Skeletal muscle cell (primary cell): ENCODE results near the gene DSC2.
"Not testable (repeated sequence)": the region's sequence is repeated elsewhere in the genome, so short reads cannot be mapped to it uniquely, and the experiment has no call there.

Source experiments
- DNase-seq: peaks from one replicate; pipeline ENCODE4 v3.0.0-alpha.2; 2010; ENCODE audit warnings: low read depth
- H3K4me3 ChIP-seq: 2 replicates; pipeline ENCODE4 v1.5.1; 2011; ENCODE audit warnings: low read depth, mild to moderate bottlenecking, control low read depth, low read length, moderate library complexity

Gene DSC2

DNA sequence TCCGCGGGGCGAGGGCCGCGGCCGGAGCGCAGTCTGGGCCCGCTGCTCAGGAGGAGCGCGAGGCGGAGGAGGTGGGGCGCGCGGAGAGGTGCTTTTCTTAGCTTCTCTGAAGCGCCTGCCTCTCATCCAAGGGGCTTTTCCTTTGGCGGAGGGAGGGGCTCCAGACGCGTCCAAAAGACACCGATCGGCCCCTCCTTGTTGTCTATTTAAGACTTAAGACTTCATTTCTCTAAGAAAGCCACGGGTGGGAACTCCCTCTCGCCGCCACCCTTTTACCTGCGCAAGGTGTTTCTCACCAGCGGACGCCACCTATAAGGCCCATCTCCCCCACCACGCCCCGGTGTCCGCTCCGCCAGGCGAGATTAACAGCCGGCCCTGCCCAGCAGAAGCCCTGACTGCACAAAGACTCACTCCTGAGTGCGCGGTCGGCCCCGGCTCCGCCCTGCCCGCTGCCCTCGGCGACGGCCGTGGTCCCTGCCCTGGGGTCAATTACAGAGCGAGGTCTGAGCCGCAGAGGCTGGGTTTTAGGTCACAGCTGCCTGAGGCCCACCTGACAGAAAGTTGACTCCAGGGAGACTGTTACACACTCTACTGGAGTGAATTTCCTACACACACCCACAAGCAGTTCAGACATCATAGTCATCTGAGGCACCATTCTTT lies at the start of gene DSC2:
Gene DSC2, minus strand, starts transcription at position 397 of the 660 bp plus-strand sequence. CDS start 450 bp downstream, outside the sequence.
- DNase-seq: no peak
- peak within 1 kb of the TSS; percentile 42 for H3K4me3 ChIP-seq

DNA sequence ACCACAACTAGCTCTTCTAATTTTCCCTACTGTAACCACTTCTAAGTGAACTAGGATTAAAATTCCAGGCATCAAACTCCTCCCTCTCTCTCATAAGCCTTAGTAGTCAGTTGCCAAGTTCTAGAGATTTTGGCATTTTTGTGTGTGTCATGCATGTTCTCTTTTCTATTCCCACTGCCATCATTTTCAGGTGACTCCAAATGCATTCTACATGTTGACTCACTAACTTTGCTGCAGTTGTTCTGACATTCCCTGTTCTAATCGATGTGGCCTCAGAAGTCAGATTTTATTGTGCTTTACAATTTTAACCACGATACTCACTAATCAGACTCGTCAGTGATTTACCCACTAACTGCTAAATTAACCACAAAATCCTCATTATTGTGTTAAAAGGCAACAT lies 47.1 kb upstream of the DSC2 start:
- no peak for DNase-seq

DNA sequence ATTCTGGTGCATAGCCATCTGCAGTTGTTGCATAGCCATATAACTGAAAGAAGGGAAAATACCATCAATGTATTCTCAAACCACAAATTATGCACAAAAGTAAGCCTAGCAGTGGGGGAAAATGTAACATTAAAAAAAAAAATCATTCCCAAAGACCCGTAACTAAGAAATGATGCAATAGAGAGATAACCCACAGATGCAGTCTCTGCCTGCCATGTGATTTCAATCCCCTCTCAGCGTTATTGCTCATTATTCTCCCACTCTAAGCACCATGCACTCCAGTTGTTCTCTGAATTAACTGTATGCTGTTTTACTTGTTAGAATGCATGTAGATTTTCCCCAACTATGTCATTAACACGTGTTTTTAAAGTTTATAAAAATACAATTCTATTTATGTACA lies 46.4 kb upstream of the DSC2 start:
- no peak overlapping the region for H3K4me3 ChIP-seq
- no peak for DNase-seq

More for the DNA sequence above, 47.1 kb upstream of the DSC2 start:
- no peak overlapping the region for H3K4me3 ChIP-seq

DNA sequence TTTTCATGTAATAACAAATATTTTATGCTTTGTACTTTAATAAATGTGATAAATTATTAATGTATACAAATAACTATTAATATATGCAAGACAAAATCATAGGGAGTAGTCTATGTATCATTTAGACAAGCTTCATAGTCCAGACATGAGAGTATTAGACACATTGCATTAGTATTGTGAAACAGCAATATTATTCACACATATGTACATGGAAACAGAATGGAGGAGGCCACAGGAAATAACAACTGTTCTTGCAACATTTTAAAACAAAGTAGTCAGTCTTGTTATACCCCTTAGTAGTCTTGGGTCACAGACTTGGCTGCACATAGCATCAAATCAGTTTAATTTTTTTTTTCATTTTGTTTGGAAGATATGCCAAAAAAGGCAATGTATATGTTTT lies 44.6 kb upstream of the DSC2 start:
- DNase-seq: no peak
- H3K4me3 ChIP-seq: no peak overlapping the region

DNA sequence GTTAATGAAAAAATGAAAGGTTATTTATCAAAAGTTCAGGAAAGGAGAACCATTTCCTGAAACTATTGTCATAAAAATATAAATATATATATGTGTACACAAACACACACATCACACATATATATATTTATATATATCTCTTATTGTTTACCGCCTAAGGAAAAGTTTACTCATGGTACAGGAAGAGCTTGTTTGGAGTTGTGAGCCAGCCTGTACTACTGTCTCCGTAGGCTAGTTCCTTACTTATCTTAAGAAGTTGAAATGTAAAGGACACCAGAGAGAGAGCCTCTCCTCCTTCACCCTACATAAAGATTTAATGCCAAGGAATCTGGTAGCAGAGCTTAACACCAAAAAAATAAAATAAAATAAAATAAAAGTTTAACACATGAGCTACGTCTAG lies 40.8 kb upstream of the DSC2 start:
- no peak overlapping the region for H3K4me3 ChIP-seq
- DNase-seq: no peak

DNA sequence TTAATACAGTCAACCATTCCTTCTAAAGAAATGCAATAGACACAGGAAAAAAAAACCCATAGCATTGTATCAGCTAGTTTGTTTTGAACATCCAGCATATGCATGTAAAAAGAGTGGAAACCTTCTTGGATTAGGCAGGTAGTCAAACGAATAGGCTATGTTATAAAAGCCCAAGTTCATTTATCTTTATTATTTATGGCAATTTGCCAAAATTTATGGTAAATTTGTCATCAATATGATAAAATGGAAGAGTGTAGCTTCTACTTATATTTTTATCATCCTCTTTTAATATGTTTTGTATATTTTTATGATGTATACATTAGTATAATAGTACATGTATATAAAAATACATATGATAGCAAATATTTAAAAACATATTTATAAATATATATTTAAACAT lies 36.5 kb upstream of the DSC2 start:
- no peak for DNase-seq

DNA sequence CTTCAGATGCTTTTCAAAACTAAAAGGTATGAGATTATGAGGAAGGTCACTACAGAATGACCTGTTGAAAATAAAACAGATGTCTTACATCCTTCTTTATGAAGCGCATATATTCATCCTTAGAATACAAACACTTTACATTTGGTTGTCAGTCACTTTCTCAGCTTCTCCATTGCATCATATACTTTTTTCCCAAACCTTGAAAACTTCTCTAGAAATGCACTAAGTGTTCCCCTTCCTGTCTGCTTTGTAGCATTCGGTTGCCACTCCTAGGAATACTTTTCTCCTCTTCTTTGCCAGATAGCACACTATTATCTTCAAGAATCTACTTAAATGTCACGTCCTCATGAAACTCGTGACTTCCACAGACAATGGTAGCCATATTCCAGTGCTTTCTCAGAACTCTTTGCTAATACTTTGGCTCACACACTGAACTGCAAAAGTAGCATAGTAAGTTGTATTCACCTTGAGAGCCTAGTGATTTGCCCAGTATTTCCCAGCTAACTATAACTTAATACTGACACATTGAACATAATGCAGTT lies 32.8 kb upstream of the DSC2 start:
- H3K4me3 ChIP-seq: no peak overlapping the region
- no peak for DNase-seq

More for the DNA sequence above, 36.5 kb upstream of the DSC2 start:
- no peak overlapping the region for H3K4me3 ChIP-seq

DNA sequence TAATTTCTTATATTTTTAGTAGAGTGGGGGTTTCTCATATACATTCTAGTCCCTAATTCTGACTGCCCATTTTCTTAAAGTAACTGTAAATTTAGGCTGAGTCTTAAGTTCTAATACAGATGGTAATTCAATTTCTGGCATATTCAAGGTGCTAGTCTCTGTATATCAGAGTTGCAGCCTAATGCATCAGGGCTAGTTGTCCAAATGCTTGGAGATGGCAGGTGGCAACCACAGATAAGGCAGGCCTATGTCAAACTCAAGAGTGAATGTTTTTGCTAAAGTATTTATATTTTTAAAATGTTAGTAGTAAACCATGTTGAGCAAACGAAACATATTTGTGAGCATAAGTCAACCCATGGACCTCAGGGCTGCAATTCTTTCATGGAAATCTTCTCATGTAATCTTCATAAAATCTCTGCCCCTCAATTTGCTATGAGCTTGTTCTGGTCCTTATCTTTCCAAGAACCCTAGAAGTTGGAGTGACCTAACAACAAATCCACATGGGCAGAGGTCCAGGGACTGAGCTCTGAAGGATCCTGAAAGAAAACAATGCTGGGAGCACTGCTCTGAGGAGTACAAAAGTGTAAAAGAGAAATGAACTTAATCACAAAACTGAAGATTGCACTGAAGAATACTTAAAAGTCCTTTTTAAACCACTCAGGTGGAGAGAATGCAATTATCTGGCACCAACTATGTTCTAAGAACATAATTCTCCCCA lies 27.3 kb upstream of the DSC2 start:
- no peak overlapping the region for H3K4me3 ChIP-seq
- no peak for DNase-seq

DNA sequence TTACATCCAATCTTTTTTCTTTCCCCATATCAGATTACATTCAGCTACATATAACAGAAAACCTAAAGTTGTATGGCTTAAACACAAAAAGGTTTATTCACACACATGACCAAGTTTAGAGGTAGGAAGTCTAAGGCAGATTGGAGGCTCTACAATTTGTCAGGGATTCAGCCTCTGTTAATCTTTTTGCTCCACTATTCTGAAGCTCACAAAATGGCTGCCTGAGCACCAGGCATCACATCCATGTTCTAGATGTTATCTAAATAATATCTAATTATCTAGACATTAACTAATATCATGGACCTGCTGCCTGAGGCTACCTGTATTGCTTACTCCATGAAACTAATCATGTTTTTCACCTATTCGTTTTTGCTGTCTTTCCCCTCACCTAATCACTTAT lies 23.7 kb upstream of the DSC2 start:
- DNase-seq: no peak
- H3K4me3 ChIP-seq: no peak overlapping the region

DNA sequence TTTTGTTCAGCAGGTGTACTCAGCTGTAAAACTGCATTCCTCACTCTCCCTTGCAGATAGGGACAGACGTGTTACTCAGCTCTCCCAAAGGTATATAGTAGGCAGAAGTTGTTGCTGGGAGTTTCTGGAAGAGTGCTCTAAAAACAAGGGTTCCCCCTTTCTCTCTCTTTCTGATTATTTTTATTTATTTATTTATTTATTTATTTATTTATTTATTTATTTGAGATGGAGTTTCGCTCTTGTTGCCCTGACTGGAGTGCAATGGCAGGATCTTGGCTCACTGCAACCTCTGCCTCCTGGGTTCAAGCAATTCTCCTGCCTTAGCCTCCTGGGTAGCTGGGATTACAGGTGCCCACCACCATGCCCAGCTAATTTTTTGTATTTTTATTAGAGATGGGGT lies 20.9 kb upstream of the DSC2 start:
- not testable (repeated sequence) for DNase-seq, H3K4me3 ChIP-seq

DNA sequence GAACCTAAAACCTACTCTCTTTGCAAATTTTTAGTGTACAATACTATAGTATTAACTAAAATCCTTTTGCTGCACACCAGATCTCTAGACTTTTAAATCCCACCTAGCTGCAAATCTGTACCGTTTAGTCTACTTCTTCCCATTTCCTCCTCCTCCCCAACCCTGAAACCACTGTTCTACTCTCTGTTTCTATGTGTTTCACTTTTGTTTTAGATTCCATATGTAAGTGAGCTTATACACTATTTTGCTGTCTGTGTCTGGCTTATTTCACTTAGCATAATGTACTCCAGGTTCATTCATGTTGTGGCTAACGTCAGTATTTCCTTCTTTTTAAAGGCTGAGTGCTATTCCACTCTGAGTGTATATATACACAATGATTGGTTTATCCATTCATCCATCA lies 18.4 kb upstream of the DSC2 start:
- DNase-seq: no peak
- H3K4me3 ChIP-seq: no peak overlapping the region

DNA sequence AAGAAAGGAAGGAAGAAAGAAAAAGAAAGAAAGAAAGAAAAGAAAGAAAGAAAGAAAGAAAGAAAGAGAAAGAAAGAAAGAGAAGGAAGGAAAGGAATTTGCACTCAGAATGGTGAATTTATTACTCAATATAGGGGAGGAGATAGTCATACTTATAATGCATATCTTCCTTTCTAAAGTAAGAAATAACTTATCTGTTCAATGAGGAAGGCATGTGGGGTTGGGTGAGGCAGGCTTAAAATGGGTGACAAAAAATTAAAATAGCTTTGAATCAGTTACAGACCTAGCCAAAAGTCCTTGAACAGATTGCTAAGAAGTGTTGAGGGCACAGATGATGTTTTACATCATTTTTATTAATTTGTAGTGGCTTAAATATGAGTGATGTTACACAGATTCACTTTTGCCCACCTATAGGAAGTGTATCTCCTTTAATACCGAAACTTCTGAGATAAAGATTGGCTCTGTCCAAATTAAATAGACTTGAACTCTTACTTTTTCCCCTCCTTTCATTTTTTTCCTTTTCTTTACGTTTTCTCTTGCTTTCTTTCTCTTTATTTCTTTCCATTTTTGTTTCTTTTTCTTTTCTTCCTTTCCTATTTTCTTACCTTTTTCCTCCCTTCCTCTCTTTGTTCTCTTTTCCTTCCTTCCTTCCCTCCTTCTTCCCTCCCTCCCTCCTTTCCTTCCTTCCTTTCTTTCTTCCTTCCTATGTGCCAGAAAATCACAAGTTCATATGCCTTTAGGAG lies 14.8 kb upstream of the DSC2 start:
- no peak overlapping the region for H3K4me3 ChIP-seq
- no peak for DNase-seq

DNA sequence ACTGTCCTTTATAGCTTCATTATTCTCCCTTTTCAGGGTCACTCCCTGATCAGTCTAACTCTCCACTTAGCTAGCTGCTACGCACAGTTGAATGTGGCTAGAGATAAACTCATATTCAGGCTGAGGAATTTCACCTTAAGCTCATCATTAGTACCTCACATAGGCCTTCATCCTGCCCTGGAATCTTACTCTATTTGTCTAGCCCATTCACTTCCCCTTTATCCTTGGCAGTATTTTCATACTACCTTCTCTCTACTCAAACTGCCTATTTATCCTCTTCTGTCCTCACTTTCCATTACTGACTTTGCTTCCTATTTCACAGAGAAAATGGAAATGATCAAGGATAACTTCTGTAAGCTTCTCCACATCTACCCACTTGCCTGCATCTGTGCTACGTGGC lies 10.6 kb upstream of the DSC2 start:
- DNase-seq: no peak
- no peak overlapping the region for H3K4me3 ChIP-seq

DNA sequence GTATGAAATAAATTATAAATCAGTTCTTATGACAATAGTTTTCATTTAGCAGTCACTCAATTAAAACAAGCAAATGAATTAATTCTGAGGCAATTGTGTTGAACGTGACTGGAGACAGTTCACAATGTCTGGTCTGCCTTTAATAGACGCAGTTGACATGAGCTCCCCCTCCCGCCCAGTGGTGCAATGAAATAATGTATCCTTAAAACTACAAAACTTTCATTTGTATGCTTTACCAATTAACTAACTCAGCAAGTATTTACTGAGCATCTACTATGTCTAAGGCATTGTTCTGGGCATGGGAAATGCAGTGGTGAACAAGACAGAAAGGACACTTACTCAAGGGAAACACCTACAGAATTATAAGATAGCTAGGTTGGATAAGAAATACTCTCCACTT lies 3.5 kb upstream of the DSC2 start:
- no peak for DNase-seq
- H3K4me3 ChIP-seq: no peak overlapping the region

DNA sequence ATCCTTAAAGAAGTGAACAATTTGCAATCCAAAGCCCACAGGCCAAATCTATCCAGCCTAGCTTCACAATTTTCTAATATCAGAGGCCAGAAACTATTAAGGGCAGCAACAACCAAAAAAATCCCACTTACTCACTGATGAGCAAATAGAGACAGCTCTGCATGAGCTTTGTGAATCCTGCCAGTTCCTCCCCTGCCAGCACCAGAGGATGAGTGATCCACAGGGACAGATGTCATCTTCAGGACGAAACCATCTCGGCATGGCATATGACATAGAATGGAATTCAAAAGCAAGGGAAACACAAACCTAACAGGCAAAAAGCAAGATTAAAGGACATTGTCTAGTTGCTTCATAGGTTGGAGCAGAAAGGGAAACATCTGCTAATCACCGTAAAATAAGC lies 2.2 kb upstream of the DSC2 start:
- no peak overlapping the region for H3K4me3 ChIP-seq
- no peak for DNase-seq

DNA sequence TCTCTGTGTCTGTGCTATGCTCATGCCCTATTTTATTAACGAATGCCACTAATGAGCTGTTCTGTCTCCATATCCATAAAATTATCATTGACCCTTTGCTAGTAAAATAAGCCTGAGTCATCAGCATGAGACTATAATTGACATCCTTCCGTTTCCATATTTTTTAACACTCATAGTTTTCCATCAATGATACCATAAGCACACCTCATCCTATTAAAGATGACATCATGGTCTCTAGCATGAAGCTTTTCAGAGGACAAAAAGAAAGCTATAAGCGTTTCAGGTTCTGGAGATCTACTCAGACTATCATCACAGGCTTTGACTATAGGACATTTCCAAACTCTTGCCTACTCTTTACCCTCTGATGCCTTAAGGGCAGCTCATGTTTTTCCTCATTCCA lies 1.2 kb upstream of the DSC2 start:
- no peak overlapping the region for H3K4me3 ChIP-seq
- DNase-seq: no peak

DNA sequence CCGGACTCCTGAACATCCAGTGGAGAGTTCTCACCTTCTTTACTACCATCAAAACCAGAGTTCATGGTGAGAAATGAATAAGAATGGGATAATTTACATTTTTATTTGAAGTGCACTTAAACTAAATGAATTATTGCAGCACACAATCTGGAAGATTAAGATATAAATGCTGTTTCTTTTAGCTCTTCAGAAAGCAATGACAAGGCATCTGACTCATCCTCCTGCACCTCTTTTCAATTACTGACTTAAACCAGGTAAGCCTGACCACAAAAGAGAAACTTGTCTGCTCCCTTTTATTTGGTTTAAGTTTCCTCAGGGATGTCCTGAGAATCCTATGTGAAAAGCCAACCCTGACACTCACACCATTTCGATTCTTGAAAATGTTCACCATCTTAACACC lies 720 bp upstream of the DSC2 start:
- H3K4me3 ChIP-seq: no peak overlapping the region
- no peak for DNase-seq

DNA sequence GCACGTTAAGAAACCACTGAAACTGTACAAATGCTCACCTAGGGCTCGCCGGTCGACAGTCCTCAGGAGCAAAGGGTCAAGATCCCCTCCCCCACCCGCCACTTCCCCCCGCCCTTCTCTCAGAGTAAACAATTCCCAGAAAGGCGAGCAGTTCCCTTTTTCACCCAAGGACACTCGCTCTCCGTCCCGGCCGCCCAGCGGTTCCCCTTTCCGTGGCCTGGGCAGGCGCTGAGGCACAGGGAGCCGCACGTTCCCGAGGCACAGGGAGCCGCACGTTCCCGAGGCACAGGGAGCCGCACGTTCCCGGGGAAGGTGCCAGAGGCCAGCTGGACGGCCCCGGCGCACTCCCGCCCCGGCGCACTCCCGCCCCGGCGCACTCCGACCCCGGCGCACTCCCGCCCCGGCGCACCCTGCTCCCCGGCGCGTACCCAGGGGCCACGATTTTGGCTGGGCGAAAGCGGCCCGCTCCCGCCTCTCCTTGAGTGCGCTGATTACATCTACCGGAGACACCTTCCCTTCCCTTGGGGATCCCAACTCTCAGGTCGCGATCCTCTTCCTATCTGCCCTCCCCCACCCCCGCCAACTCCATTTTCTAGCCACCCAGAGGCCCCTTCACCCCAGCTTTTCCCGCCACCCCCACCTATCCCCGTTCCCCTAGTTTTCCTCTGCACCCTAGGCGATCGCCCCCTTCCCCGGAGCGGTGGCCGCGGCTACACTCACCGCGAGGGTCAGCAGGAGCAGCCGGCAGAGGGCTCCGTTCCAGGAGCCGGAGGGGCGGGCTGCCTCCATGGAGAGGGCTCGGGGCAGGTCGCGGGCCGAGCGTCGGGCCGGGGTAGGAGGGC lies 817 bp downstream of the DSC2 start:
- no peak for DNase-seq
- peak overlapping the region; percentile 42 for H3K4me3 ChIP-seq

DNA sequence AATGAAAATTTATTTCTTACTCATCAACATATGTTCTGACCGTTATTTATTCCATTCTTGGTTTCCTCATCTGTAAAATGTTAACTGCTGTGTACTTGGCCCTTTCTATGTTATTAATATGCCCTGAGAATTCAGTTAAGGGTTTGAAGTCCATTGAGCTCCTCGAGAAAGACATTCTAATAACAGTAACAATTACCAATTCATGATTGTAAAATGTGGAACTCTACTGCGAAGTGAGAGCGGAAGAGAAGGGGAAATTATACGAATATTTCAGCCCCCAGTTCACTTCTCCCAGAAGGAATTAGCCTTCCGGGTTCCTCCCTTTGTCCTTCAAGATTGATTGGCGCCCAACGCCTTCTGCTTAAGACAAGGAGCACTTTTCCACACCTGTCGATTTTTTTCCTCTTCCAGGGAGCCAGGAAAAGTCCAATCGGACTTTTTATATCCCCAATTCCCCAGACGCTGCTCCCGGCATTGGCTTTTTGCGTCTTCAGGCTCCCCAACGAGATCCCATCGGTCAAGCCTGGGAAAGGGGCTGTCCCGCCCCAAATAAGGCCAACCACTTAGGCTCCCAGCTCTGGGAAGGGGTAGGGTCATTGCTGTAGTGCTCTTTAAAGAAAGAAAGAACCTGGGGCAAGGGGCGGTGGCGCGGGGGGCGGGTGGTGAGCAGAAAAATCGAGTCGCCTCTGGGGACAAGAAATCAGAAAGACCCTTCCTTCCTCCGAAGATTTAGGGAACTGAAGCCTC lies 1.6 kb downstream of the DSC2 start:
- H3K4me3 ChIP-seq: peak overlapping the region; percentile 42

More for the DNA sequence above, 1.6 kb downstream of the DSC2 start:
- no peak for DNase-seq
